Islet of Langerhans (tissue), 1 donor: Measurements from ENCODE around the gene ZDHHC11B.
"Not testable (repeated sequence)": the region's sequence is repeated elsewhere in the genome, so short reads cannot be mapped to it uniquely, and the experiment has no call there.

Source experiments
- FAIRE-seq: peaks from one replicate; lab custom pipeline; 2011; peaks lifted over from hg19 to GRCh38; lab: Jason Lieb, UNC

The ZDHHC11B gene

GRCh38 chr5:715636-716035, 68.9 kb downstream of the ZDHHC11B start:
- not testable (repeated sequence) for FAIRE-seq

GRCh38 chr5:714215-715118, 70.1 kb downstream of the ZDHHC11B start:
- FAIRE-seq = not testable (repeated sequence)

GRCh38 chr5:713686-714085, 70.8 kb downstream of the ZDHHC11B start:
- not testable (repeated sequence) for FAIRE-seq

GRCh38 chr5:708848-709517, 75.5 kb downstream of the ZDHHC11B start:
- FAIRE-seq = not testable (repeated sequence)

- not testable (repeated sequence) for FAIRE-seq
These were observed 76.2 kb downstream of the ZDHHC11B start for GRCh38 chr5:708374-708773.

- FAIRE-seq = not testable (repeated sequence)
These were observed 78.4 kb downstream of the ZDHHC11B start for GRCh38 chr5:706127-706526.

GRCh38 chr5:696753-697702, 87.5 kb downstream of the ZDHHC11B start:
- FAIRE-seq = not testable (repeated sequence)

GRCh38 chr5:696191-696590, 88.3 kb downstream of the ZDHHC11B start:
- not testable (repeated sequence) for FAIRE-seq

- FAIRE-seq = not testable (repeated sequence)
These were observed 89.1 kb downstream of the ZDHHC11B start for GRCh38 chr5:695475-695874.

- not testable (repeated sequence) for FAIRE-seq
These were observed 90.5 kb downstream of the ZDHHC11B start for GRCh38 chr5:694042-694431.

- FAIRE-seq = not testable (repeated sequence)
These were observed 91.1 kb downstream of the ZDHHC11B start, which contains the start of gene TPPP for GRCh38 chr5:693271-694041. TSS of gene TPPP (minus strand) at chr5:693352. CDS start at chr5:678060, 15,292 bp downstream.

GRCh38 chr5:692529-693041, 91.9 kb downstream of the ZDHHC11B start:
- FAIRE-seq = not testable (repeated sequence)

- FAIRE-seq = no peak
These were observed 92.6 kb downstream of the ZDHHC11B start for GRCh38 chr5:691817-692528.

GRCh38 chr5:691049-691448, 93.5 kb downstream of the ZDHHC11B start:
- not testable (repeated sequence) for FAIRE-seq

- peak; percentile 81 for FAIRE-seq
These were observed 94.2 kb downstream of the ZDHHC11B start for GRCh38 chr5:690293-690692.

GRCh38 chr5:688348-689010, 96.0 kb downstream of the ZDHHC11B start:
- FAIRE-seq = not testable (repeated sequence)

GRCh38 chr5:686936-687335, 97.6 kb downstream of the ZDHHC11B start:
- FAIRE-seq = not testable (repeated sequence)

GRCh38 chr5:686172-686523, 98.4 kb downstream of the ZDHHC11B start:
- FAIRE-seq = not testable (repeated sequence)

GRCh38 chr5:685262-686171, 99.0 kb downstream of the ZDHHC11B start:
- FAIRE-seq = no peak
